ENCODE results near the gene PARP11. TPM values are rescaled to one million over a fixed set of nuclear protein-coding genes. Genes with fewer than 3 reads are reported as not detected.

PARP11 gene
- total RNA-seq, 2 donors from 2014 or later = 15.3 to 30.3 TPM

GRCh38 chr12:3759878-3760277 lies 113.3 kb downstream of the PARP11 start:
- TF ChIP-seq, protein P1, sequence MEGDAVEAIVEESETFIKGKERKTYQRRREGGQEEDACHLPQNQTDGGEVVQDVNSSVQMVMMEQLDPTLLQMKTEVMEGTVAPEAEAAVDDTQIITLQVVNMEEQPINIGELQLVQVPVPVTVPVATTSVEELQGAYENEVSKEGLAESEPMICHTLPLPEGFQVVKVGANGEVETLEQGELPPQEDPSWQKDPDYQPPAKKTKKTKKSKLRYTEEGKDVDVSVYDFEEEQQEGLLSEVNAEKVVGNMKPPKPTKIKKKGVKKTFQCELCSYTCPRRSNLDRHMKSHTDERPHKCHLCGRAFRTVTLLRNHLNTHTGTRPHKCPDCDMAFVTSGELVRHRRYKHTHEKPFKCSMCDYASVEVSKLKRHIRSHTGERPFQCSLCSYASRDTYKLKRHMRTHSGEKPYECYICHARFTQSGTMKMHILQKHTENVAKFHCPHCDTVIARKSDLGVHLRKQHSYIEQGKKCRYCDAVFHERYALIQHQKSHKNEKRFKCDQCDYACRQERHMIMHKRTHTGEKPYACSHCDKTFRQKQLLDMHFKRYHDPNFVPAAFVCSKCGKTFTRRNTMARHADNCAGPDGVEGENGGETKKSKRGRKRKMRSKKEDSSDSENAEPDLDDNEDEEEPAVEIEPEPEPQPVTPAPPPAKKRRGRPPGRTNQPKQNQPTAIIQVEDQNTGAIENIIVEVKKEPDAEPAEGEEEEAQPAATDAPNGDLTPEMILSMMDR (conservative IDR thresholded peaks at IDR 0.05) = no peak
- H3K27me3 ChIP-seq (ENCODE audit: control insufficient read depth, insufficient read depth, low read length, poor library complexity, severe bottlenecking) = no peaks in the 10 kb centered on the region
- no peak overlapping the region for H3K27ac ChIP-seq (ENCODE audit: low read depth, low read length)
- Mint-ChIP-seq H3K4me1 (peaks cover 22% of the 10 kb centered on the region), H3K9me3 (peaks cover 15% of the 10 kb centered on the region), H3K4me3 (no peak overlapping the region), H3K36me3 (ENCODE audit: low read depth) (peaks cover 2% of the 10 kb centered on the region), H3K27ac (no peak overlapping the region), H3K27me3 (ENCODE audit: insufficient read depth) (peaks cover 36% of the 10 kb centered on the region)
- no peaks in the 10 kb centered on the region for H3K36me3 ChIP-seq (ENCODE audit: control insufficient read depth, insufficient read depth, low read length)
- WGBS, 2 experiments (ENCODE audit: insufficient coverage in 1 of 2, insufficient read length in 1 of 2) = 82 to 89% methylated on average over 2 of the region's 2 CpGs
- no peak overlapping the region for H3K9ac ChIP-seq (ENCODE audit: extremely low read depth, low read length, poor library complexity, severe bottlenecking)
- no peak for DNase-seq
- no peak overlapping the region for H3K4me3 ChIP-seq (ENCODE audit: low read length)
- H3K4me1 ChIP-seq (ENCODE audit: control insufficient read depth, insufficient read depth, low read length) = no peaks in the 10 kb centered on the region
- H3K9me3 ChIP-seq (ENCODE audit: control insufficient read depth, low read length) = no peaks in the 10 kb centered on the region

Other genes starting within 250 kb of the PARP11 start
- 1 to 10 TPM; 1.1 to 4.7 TPM for gene CRACR2A, start 120.3 kb downstream of the PARP11 start, total RNA-seq

Data from endodermal cell (in vitro differentiated cells).